Adrenal gland (tissue), 5 donors: ENCODE data around the gene ZFHX3.
"Not testable (repeated sequence)": the region's sequence is repeated elsewhere in the genome, so short reads cannot be mapped to it uniquely, and the experiment has no call there.

Source experiments
- POLR2A ChIP-seq, 2 donors: fragments of 450-650 bp; IDR thresholded peaks; one replicate each; pipeline ENCODE4 v1.6.1; 2017; ENCODE audit warnings: antibody characterized with exemption in 2 of 2, mild to moderate bottlenecking in 2 of 2, moderate library complexity in 1 of 2
- TF ChIP-seq, protein P1 (sequence below), 6 experiments: fragments of 450-650 bp in 4 of 6; fragments of 200-600 bp in 2 of 6; sonication (generic) in 1 of 6; IDR thresholded peaks; 1 replicate in 5 of 6; 2 replicates in 1 of 6; pipeline versions ENCODE4 v1.5.1 to v1.8.0; 2016 to 2021; ENCODE audit warnings: antibody characterized with exemption in 6 of 6, mild to moderate bottlenecking in 2 of 6, moderate library complexity in 1 of 6
- donor health status: DM: no; HTN: no; CAD: no.

GRCh38 chr16:72995882-72996270 is 52.1 kb downstream of the ZFHX3 start:
- TF ChIP-seq, protein P1, sequence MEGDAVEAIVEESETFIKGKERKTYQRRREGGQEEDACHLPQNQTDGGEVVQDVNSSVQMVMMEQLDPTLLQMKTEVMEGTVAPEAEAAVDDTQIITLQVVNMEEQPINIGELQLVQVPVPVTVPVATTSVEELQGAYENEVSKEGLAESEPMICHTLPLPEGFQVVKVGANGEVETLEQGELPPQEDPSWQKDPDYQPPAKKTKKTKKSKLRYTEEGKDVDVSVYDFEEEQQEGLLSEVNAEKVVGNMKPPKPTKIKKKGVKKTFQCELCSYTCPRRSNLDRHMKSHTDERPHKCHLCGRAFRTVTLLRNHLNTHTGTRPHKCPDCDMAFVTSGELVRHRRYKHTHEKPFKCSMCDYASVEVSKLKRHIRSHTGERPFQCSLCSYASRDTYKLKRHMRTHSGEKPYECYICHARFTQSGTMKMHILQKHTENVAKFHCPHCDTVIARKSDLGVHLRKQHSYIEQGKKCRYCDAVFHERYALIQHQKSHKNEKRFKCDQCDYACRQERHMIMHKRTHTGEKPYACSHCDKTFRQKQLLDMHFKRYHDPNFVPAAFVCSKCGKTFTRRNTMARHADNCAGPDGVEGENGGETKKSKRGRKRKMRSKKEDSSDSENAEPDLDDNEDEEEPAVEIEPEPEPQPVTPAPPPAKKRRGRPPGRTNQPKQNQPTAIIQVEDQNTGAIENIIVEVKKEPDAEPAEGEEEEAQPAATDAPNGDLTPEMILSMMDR (IDR thresholded peaks at IDR 0.05): not testable (repeated sequence)
- TF ChIP-seq POLR2A (IDR thresholded peaks at IDR 0.05): not testable (repeated sequence)
